Uterus (tissue), 4 donors: ENCODE data around the gene CCDC141. TPM values are rescaled to one million over a fixed set of nuclear protein-coding genes. Genes with fewer than 3 reads are reported as not detected.

Experiments used
- DNase-seq, 2 donors: peaks; one replicate each; pipeline ENCODE4 v3.0.0-alpha.2; 2019 to 2020
- H3K27ac ChIP-seq, 2 donors: fragments of 200-600 bp; sonication (generic); 1 replicate in 1 of 2; 2 replicates in 1 of 2; pipeline ENCODE4 v1.5.1; 2016 to 2018
- H3K27me3 ChIP-seq, 2 donors: fragments of 200-600 bp; sonication (generic); one replicate each; pipeline ENCODE4 v1.5.1; 2018 to 2019; ENCODE audit warnings: control low read depth in 1 of 2
- H3K36me3 ChIP-seq, 2 donors: fragments of 200-600 bp; sonication (generic); one replicate each; pipeline ENCODE4 v1.5.1; 2019; ENCODE audit warnings: control low read depth in 1 of 2
- H3K4me1 ChIP-seq, 2 donors: fragments of 200-600 bp; sonication (generic); one replicate each; pipeline ENCODE4 v1.5.1; 2018 to 2019; ENCODE audit warnings: control low read depth in 1 of 2
- H3K4me3 ChIP-seq, 2 donors: fragments of 200-600 bp; sonication (generic); 1 replicate in 1 of 2; 2 replicates in 1 of 2; pipeline ENCODE4 v1.5.1; 2018 to 2019; ENCODE audit warnings: mild to moderate bottlenecking in 1 of 2
- H3K9me3 ChIP-seq, 2 donors: fragments of 200-600 bp; sonication (generic); one replicate each; pipeline ENCODE4 v1.5.1; 2019; ENCODE audit warnings: control low read depth in 1 of 2
- CTCF ChIP-seq, 4 experiments: fragments of 200-600 bp in 2 of 4; fragments of 450-650 bp in 2 of 4; sonication (generic) in 2 of 4; IDR thresholded peaks; one replicate each; pipeline ENCODE4 v1.5.1; 2016 to 2019; ENCODE audit warnings: antibody characterized with exemption in 4 of 4, mild to moderate bottlenecking in 2 of 4, moderate library complexity in 1 of 4
- POLR2A ChIP-seq, 2 donors: fragments of 450-650 bp; IDR thresholded peaks; one replicate each; pipeline ENCODE4 v1.6.1; 2016; ENCODE audit warnings: antibody characterized with exemption in 2 of 2, mild to moderate bottlenecking in 1 of 2, moderate library complexity in 1 of 2
- intact Hi-C: fragments of 100-400 bp; cut with DNase I; formaldehyde crosslinking; loops from one replicate; pipeline ENCODE4 v1.15.1; 2023; ENCODE audit warnings: low total_unique reads
- total RNA-seq, 4 donors: library from RNA; depleted of rRNA in 3 of 4; stranded (reverse); fragments of >200 nt in 3 of 4; gene quantifications; one replicate each; pipeline versions ENCODE4 v1.1.0 to v1.2.4, GENCODE V29; 2014 to 2023
- donor health status: DM: yes; HTN: yes; CAD: no.

Gene CCDC141
- total RNA-seq, 4 donors from 2014 or later: 0.29 to 10.2 (median 3.8) TPM

- H3K27ac ChIP-seq: no peak overlapping the region
- intact Hi-C loops: no loop called here
- no peaks in the 10 kb centered on the region for H3K9me3 ChIP-seq
- DNase-seq: no peak
- H3K27me3 ChIP-seq: no peaks in the 10 kb centered on the region
- H3K4me1 ChIP-seq: no peaks in the 10 kb centered on the region
- H3K4me3 ChIP-seq: no peak overlapping the region
- no peaks in the 10 kb centered on the region for H3K36me3 ChIP-seq
- TF ChIP-seq CTCF (IDR thresholded peaks at IDR 0.05) (no peak), POLR2A (IDR thresholded peaks at IDR 0.05) (no peak)
These were observed 201.6 kb downstream of the CCDC141 start for GRCh38 chr2:178848335-178848734.

DNA sequence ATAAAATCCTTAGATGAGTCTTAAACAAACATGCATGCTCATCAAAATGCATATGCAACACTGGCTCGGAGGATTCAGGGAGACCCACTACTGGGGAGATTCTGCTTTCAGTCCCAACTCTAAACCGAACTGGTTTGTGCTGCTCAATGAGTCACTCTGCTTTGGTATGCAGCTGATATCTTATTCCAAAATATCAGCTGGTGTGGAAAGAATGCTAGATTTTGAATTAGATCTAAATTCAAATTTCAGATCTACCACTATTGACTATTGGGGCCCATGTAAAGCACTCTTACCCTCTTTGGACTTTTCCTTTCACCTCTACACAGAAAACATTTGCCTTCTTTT is 203.5 kb downstream of the CCDC141 start:
- Histone ChIP-seq H3K27ac (no peak overlapping the region), H3K36me3 (no peaks in the 10 kb centered on the region), H3K9me3 (no peaks in the 10 kb centered on the region), H3K4me1 (no peaks in the 10 kb centered on the region), H3K4me3 (no peak overlapping the region), H3K27me3 (no peaks in the 10 kb centered on the region)
- no peak for DNase-seq
- intact Hi-C loops: no loop called here
- TF ChIP-seq POLR2A (IDR thresholded peaks at IDR 0.05): no peak
- TF ChIP-seq CTCF (IDR thresholded peaks at IDR 0.05): no peak

DNA sequence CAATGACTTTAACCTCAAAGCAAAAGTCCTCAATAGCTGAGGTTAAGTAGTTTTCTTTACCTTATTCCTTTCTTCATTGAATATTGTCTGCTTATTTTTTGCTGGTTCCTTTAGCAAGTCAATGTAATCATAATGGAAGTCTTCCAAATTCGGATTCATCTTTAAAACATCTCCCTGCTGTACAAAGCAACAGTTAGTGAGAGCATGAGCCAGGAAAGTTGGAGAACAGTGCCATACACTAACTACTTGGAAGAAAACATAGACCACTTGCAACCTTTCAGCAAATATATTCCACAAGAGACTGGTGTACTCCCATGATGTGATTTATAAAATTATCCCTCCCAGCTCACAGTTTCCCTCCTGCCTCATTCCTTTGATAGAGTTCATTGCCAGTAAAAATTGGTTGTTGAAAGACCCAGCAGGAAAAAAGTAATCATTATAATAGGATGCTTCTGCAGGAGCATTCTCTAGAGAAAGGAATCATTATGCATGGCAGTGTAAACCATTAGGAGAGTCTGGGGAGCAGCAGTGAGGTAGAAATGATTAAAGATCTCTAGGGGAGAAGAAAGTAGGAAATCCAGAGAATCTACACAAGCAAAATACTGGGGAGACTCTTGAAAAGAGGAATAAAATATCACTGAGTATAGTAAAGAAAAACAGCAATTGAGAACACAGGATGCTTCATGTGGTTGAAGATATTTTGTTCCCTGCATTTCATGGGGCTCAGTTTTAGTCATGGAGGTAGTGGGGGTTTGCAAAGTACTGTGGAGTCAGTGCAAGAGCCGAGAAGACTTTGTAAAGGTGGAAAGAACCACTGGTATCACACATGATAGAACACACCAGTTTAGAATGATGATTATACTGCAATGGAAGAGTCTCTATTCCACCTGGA is 204.1 kb downstream of the CCDC141 start:
- intact Hi-C loops: no loop called here
- H3K27ac ChIP-seq: no peak overlapping the region
- H3K4me3 ChIP-seq: no peak overlapping the region
- H3K27me3 ChIP-seq: no peaks in the 10 kb centered on the region
- no peaks in the 10 kb centered on the region for H3K36me3 ChIP-seq
- H3K9me3 ChIP-seq: no peaks in the 10 kb centered on the region
- no peaks in the 10 kb centered on the region for H3K4me1 ChIP-seq
- no peak for TF ChIP-seq CTCF (IDR thresholded peaks at IDR 0.05)
- no peak for TF ChIP-seq POLR2A (IDR thresholded peaks at IDR 0.05)
- no peak for DNase-seq

DNA sequence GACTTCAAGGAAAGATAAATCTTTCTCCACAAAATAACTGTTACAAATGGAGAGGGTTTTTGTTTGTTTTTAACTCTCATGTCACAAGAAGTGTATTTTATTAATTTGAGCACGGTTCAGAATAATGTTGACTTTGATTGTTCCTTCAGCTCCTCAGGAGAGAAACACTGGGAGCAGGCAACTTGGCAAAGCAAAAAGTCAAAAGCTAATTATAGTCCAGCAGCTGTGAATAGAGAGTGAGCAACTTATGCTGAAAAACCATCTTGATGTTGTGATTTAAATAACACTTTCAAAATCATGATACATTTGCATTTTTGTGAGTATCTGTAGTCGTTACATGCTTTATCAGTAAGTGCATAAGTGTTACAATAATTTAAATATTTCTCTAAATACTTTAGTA is 205.2 kb downstream of the CCDC141 start:
- Histone ChIP-seq H3K9me3 (no peaks in the 10 kb centered on the region), H3K4me3 (no peak overlapping the region), H3K27ac (no peak overlapping the region), H3K27me3 (no peaks in the 10 kb centered on the region), H3K36me3 (no peaks in the 10 kb centered on the region), H3K4me1 (no peaks in the 10 kb centered on the region)
- intact Hi-C loops: no loop called here
- no peak for TF ChIP-seq CTCF (IDR thresholded peaks at IDR 0.05)
- TF ChIP-seq POLR2A (IDR thresholded peaks at IDR 0.05): no peak
- DNase-seq: no peak

GRCh38 chr2:178844269-178844668 is 205.7 kb downstream of the CCDC141 start:
- H3K4me1 ChIP-seq: no peaks in the 10 kb centered on the region
- intact Hi-C loops: no loop called here
- TF ChIP-seq CTCF (IDR thresholded peaks at IDR 0.05) (no peak), POLR2A (IDR thresholded peaks at IDR 0.05) (no peak)
- no peaks in the 10 kb centered on the region for H3K27me3 ChIP-seq
- H3K27ac ChIP-seq: no peak overlapping the region
- no peaks in the 10 kb centered on the region for H3K36me3 ChIP-seq
- H3K4me3 ChIP-seq: no peak overlapping the region
- DNase-seq: no peak
- H3K9me3 ChIP-seq: no peaks in the 10 kb centered on the region
